RPMI7951 (cell line): ENCODE data around the gene PSPN. TPM values are rescaled to one million over a fixed set of nuclear protein-coding genes. Genes with fewer than 3 reads are reported as not detected.
"Not testable (repeated sequence)": the region's sequence is repeated elsewhere in the genome, so short reads cannot be mapped to it uniquely, and the experiment has no call there.

Experiments
- DNase-seq: peaks from one replicate; pipeline ENCODE4 v3.0.0-alpha.2; 2012; ENCODE audit warnings: low read depth
- total RNA-seq: library from RNA; depleted of rRNA; stranded (reverse); fragments of >200 nt; shearing (Covaris generic); gene quantifications from 2 replicates; pipeline ENCODE4 v1.2.3, GENCODE V29; 2014

PSPN gene
- total RNA-seq, 1 experiment from 2014 or later, result 0.84 TPM

GRCh38 chr19:6373096-6373812, 2.5 kb downstream of the PSPN start:
- DNase-seq, result peak; percentile 94

DNA sequence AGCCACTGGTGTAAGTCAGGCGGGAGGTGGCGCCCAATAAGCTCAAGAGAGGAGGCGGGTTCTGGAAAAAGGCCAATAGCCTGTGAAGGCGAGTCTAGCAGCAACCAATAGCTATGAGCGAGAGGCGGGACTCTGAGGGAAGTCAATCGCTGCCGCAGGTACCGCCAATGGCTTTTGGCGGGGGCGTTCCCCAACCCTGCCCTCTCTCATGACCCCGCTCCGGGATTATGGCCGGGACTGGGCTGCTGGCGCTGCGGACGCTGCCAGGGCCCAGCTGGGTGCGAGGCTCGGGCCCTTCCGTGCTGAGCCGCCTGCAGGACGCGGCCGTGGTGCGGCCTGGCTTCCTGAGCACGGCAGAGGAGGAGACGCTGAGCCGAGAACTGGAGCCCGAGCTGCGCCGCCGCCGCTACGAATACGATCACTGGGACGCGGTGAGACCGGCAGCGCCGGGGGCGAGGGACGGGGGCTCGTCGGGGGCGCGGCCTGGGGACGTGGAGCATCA, 3.1 kb downstream of the PSPN start, which contains the start of gene ALKBH7:
ALKBH7 (plus strand) TSS at position 201 of the 502 bp plus-strand sequence; CDS start at position 228, 27 bp downstream.
- peak; percentile 100 for DNase-seq

- DNase-seq, result no peak
These were observed 11.4 kb downstream of the PSPN start for GRCh38 chr19:6364353-6364752.

GRCh38 chr19:6362351-6362801, 13.4 kb downstream of the PSPN start:
- no peak for DNase-seq

GRCh38 chr19:6362027-6362350, 13.7 kb downstream of the PSPN start:
- no peak for DNase-seq

GRCh38 chr19:6360857-6361216, 14.9 kb downstream of the PSPN start:
- not testable (repeated sequence) for DNase-seq

- not testable (repeated sequence) for DNase-seq
These were observed 15.3 kb downstream of the PSPN start for GRCh38 chr19:6360445-6360844.

DNA sequence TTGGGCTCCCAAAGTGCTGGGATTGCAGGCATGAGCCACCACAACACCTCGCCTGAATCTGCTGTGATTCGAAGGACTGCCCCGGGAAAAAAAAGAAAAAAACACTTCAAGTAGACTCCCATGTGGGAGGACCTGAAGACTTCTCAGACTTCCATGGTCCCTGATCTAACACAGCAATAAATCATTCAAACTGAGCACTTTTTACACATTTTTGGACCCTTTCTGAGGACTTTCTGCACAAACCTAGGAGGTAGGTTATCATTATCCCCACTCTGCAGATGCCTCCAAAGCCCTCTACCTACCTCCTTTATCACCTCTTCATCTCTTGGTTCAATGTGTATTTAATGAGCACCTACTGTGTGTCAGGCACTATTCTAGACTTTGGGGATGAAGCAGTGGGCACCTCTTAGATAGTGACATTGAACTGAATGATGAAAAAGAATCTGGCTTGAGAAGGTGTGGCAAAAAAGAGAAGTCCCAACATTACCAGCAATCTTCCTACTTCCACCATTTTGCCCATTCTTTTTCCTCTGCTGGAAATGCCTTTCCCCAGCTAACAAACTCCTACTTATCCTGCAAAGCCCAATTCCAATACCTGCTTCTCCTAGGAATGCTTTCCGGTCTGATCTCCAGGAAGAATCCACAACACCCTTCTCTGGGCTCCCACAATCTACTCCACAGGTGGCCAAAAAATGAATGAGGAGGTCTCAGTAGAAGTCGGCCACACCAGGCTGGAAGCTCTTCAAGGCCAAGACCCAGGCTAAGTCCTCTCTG, 16.0 kb downstream of the PSPN start:
- no peak for DNase-seq

- DNase-seq, result peak; percentile 18
These were observed 17.7 kb downstream of the PSPN start for GRCh38 chr19:6358003-6358402.

- DNase-seq, result no peak
These were observed 18.6 kb downstream of the PSPN start for GRCh38 chr19:6357174-6357573.

GRCh38 chr19:6355321-6356040, 20.3 kb downstream of the PSPN start:
- DNase-seq, result not testable (repeated sequence)

GRCh38 chr19:6354098-6354674, 21.5 kb downstream of the PSPN start:
- no peak for DNase-seq

DNA sequence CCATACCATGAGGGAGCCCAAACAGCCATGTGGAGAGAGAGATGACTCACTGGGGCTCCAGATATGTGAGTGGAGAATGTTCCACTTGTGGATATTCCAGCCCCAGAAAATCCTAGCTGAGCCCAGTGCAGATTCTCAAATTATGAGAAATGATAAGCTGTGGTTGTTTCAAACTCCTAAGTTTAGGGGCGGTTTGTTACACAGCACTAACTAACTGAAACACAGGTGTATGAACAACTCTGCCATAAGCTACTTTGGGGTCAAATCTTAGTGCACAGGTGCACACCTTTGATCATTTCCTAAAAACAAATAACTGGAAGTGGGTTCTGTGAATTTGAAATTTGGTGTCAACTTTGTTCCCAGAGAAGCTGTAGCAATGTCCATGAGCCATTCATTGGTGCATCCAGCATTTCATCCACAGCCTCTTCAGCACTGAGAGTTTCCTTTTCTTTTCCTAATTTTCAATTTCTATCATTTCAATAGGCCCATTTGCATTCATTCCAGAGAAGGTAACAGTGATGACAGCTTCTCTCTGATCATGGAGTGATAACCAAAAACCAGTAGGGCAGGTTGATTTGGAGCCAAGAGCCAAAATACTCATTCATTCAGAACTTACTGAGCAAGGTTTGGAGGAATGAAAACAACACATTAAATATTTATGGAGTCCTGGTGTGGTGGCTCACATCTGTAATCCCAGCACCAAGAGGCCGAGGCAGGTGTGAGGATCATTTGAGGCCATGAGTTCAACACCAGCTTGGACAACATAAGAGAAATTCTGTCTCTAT, 23.2 kb downstream of the PSPN start:
- no peak for DNase-seq

DNA sequence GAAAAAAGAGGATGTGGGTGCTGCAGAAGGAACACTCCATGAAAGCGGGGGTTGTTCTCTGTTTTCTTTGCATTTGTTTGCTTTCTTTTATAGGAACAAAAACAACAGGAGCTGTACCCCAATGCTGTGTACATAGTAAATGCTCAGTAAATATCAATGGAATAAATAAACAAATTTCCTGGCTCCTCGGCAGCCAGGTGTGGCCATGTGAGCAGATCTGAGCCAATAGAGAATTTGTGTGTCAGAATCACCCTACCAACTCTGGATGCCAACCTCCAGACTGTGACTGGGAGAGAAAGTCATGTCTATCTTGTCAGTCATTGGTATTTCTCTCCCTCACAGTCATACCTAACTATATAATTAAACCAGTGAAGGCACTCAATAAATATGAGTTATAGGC, 25.0 kb downstream of the PSPN start:
- no peak for DNase-seq

DNA sequence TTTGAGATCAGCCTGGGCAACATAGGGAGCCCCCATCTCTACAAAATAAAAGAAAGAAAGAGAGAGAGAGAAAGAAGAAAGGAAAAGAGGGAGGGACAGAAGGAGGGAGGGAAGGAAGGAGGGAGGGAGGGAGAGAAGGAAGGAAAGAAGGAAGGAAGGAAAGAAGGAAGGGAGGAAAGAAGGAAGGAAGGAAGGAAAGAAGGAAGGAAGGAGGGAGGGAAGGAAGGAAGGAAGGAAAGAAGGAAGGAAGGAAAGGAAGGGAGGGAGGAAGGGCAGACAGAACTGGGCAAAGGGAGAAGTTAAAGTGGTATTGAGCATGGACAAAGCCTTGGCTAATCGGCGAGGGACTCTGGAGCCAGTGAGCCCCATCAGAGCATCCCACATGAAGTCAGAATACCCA, 26.5 kb downstream of the PSPN start:
- not testable (repeated sequence) for DNase-seq

DNA sequence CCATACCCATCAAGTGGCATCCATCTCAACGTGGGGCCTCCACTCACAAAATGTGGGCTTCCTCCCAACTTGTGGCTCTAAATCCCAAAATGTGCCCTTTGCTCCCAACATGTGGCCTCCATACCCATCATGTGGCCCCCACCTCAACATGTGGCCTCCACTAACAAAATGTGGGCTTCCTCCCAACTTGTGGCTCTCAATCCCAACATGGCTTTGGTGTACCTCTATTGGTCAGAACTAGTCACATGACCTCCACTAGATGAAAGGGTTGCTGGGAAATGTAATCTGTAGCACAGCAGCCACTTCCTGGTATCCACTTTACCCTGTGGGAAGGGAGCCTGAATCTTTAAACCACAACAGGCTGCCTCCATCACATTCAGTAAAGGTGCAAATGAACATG, 32.3 kb downstream of the PSPN start:
- no peak for DNase-seq

GRCh38 chr19:6340493-6341201, 35.1 kb downstream of the PSPN start:
- no peak for DNase-seq

DNA sequence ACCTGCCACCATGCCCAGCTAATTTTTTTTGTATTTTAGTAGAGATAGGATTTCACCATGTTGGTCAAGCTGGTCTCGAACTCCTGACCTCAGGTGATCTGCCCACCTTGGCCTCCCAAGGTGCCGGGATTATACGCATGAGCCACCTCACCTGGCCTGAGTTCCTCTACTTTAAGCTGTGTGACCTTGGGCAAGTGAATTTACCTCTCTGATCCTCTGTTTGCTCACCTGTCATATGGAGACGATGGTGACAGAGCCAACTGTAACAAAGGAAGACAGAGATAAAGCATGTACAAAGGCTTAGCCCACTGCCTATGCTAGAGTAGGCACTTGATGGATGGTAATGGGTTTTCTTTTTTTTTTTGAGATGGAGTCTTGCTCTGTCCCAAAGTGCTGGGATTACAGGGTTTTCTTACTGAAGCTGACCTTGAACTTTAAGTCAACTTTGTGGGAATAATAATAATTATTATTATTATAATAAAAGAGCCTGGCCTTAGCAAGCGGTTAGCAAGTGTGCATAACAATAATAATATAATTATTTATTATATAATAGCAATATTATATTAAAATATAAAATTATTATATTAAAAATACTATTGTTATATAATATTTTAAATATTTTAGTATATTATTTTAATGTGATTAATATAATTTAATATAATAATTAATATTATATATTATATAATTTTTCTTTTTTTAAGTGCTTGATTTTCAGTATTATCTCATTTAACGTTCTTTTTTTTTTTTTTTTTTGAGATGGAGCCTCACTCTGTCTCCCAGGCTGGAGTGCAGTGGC, 41.0 kb downstream of the PSPN start:
- no peak for DNase-seq

- no peak for DNase-seq
These were observed 42.3 kb downstream of the PSPN start, which contains the start of gene ACER1 for GRCh38 chr19:6333439-6333838. ACER1 (minus strand) TSS chr19:6333612; CDS start chr19:6333551, 61 bp downstream.

DNA sequence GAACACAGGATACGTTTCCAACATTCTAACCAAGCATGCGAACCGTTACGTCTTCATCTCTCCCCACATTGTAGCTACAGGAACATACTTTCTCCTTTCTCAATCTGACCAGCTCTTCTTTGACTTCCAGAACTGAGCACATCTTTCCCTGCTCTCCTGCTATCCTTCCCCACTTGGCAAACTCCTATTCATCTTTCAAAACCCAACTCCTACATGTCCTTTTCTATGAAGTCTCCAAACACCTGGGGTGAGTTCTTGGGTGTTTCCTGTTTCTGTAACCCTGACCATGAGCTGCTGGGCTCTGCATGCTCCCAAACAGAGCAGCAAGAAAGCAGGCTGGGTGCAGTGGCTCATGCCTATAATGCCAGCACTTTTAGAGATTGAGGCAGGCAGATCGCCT, 48.9 kb downstream of the PSPN start:
- DNase-seq, result no peak
